ENCODE measurements around the gene LCN15.
A peak's percentile ranks its signal among the peaks of the same experiment; 100 is the strongest.

The LCN15 gene

GRCh38 chr9:136721339-136722092 lies 42.8 kb downstream of the LCN15 start:
- H3K4me3 ChIP-seq (ENCODE audit: control insufficient read depth, low read depth, low read length), result no peak overlapping the region
- TF ChIP-seq CTCF (conservative IDR thresholded peaks at IDR 0.05; ENCODE audit: control insufficient read depth, insufficient read depth, low read depth, low read length), result no peak
- peak; percentile 85 for DNase-seq (ENCODE audit: low read depth)

- no peak for DNase-seq (ENCODE audit: low read depth)
These were observed 43.4 kb downstream of the LCN15 start for GRCh38 chr9:136720898-136721338.

GRCh38 chr9:136720251-136720897 lies 43.9 kb downstream of the LCN15 start:
- no peak for TF ChIP-seq CTCF (conservative IDR thresholded peaks at IDR 0.05; ENCODE audit: control insufficient read depth, insufficient read depth, low read depth, low read length)
- no peak for DNase-seq (ENCODE audit: low read depth)
- no peak overlapping the region for H3K4me3 ChIP-seq (ENCODE audit: control insufficient read depth, low read depth, low read length)

More at GRCh38 chr9:136720898-136721338, 43.4 kb downstream of the LCN15 start:
- no peak for TF ChIP-seq CTCF (conservative IDR thresholded peaks at IDR 0.05; ENCODE audit: control insufficient read depth, insufficient read depth, low read depth, low read length)
- no peak overlapping the region for H3K4me3 ChIP-seq (ENCODE audit: control insufficient read depth, low read depth, low read length)

- H3K4me3 ChIP-seq (ENCODE audit: control insufficient read depth, low read depth, low read length), result no peak overlapping the region
- DNase-seq (ENCODE audit: low read depth), result no peak
- no peak for TF ChIP-seq CTCF (conservative IDR thresholded peaks at IDR 0.05; ENCODE audit: control insufficient read depth, insufficient read depth, low read depth, low read length)
These were observed 45.0 kb downstream of the LCN15 start for GRCh38 chr9:136719195-136719880.

GRCh38 chr9:136718345-136719194 lies 45.7 kb downstream of the LCN15 start:
- no peak for TF ChIP-seq CTCF (conservative IDR thresholded peaks at IDR 0.05; ENCODE audit: control insufficient read depth, insufficient read depth, low read depth, low read length)
- DNase-seq (ENCODE audit: low read depth), result no peak
- no peak overlapping the region for H3K4me3 ChIP-seq (ENCODE audit: control insufficient read depth, low read depth, low read length)

- H3K4me3 ChIP-seq (ENCODE audit: control insufficient read depth, low read depth, low read length), result no peak overlapping the region
- no peak for TF ChIP-seq CTCF (conservative IDR thresholded peaks at IDR 0.05; ENCODE audit: control insufficient read depth, insufficient read depth, low read depth, low read length)
- no peak for DNase-seq (ENCODE audit: low read depth)
These were observed 46.9 kb downstream of the LCN15 start for GRCh38 chr9:136717399-136717798.

Data from fibroblast of mammary gland (primary cell).